GM12874 (cell line): ENCODE data around the gene KRT40.

Experiments
- CTCF ChIP-seq: IDR thresholded peaks from 2 replicates; pipeline ENCODE4 v1.5.1; 2011; ENCODE audit warnings: low read depth, mild to moderate bottlenecking, control low read depth, low read length, moderate library complexity; ENCODE audit not compliant: insufficient read depth

The KRT40 gene

GRCh38 chr17:40936437-40936971 lies 47.6 kb downstream of the KRT40 start:
- TF ChIP-seq CTCF: no peak

- no peak for TF ChIP-seq CTCF
Measured at GRCh38 chr17:40935624-40936023, 48.5 kb downstream of the KRT40 start.

GRCh38 chr17:40932608-40933007 lies 51.5 kb downstream of the KRT40 start:
- no peak for TF ChIP-seq CTCF

- no peak for TF ChIP-seq CTCF
Measured at GRCh38 chr17:40931311-40931710, 52.8 kb downstream of the KRT40 start.
